GM19467 (cell line): ENCODE measurements around the gene LPAR3.
"Not testable (repeated sequence)": the region's sequence is repeated elsewhere in the genome, so short reads cannot be mapped to it uniquely, and the experiment has no call there.

Source experiments
- ATAC-seq: cut with Tn5 transposase; IDR thresholded peaks from one replicate; pipeline ENCODE4 v1.9.1; 2021; ENCODE audit warnings: mild to moderate bottlenecking, moderate library complexity; ENCODE audit not compliant: unreplicated experiment

The LPAR3 gene

GRCh38 chr1:84907095-84907827, 14.3 kb upstream of the LPAR3 start:
- ATAC-seq, result no peak

- ATAC-seq, result not testable (repeated sequence)
Observed at GRCh38 chr1:84902727-84903126, 9.7 kb upstream of the LPAR3 start.

GRCh38 chr1:84899969-84900368, 7.0 kb upstream of the LPAR3 start:
- ATAC-seq, result no peak

GRCh38 chr1:84896279-84896678, 3.3 kb upstream of the LPAR3 start:
- no peak for ATAC-seq

DNA sequence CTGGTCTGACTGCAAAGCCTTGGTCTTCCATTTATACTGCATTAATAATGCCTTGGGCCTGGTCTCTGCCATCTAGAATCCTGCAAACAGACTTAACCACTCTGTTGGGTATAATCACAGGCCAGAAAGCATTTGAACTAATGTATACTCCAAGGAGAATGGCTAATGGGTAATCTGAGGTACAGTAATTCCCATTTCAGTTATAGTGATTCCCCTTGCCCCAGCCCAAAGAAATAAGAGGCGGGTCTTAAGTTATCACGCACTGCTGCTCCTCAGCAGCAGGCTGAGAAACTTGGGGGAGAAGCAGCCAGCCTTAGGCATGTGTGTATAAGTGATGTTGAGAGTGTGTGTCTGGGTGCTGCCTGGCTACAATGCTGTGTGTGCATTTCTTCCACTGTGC, 2.4 kb downstream of the LPAR3 start:
- no peak for ATAC-seq

- no peak for ATAC-seq
Observed at GRCh38 chr1:84889437-84889836, 3.6 kb downstream of the LPAR3 start.

- no peak for ATAC-seq
Observed at GRCh38 chr1:84888753-84889152, 4.3 kb downstream of the LPAR3 start.

- no peak for ATAC-seq
Observed at GRCh38 chr1:84887261-84887934, 5.6 kb downstream of the LPAR3 start.

GRCh38 chr1:84885469-84885868, 7.5 kb downstream of the LPAR3 start:
- ATAC-seq, result no peak

DNA sequence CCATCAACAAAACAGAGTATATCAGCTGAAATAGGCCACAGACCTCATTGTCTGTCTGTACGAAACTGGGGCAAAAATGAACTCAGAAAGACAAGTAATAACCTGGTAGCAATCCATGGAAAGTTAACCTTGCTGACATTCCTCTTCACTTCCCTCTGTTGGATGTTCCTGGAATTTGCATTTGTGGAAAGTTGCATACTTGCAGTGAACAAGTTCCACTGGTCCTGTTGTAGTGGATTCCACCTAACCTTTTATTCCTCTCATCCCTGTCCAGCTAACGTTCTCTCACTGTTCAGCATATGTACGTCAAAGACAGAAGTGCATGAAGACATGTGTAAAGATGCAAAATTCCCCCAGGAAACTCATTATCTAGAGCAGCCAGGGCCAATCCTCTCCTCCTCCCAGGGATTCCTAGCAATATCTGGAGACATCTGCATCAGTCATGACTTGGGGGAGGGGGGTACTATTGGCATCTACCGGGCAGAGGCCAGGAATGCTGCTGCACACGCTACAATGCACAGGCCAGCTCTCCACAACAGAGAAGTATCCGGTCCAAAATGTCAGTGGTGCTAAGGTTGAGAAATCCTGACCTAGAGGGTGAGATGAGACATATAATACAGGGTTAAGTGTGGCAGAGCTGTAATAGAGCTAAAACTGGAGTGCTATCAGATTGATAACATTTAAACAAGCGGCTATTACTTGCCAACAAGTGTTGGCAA, 8.2 kb downstream of the LPAR3 start:
- no peak for ATAC-seq

- ATAC-seq, result no peak
Observed at GRCh38 chr1:84883286-84883685, 9.7 kb downstream of the LPAR3 start.

GRCh38 chr1:84877592-84877991, 15.4 kb downstream of the LPAR3 start:
- no peak for ATAC-seq

DNA sequence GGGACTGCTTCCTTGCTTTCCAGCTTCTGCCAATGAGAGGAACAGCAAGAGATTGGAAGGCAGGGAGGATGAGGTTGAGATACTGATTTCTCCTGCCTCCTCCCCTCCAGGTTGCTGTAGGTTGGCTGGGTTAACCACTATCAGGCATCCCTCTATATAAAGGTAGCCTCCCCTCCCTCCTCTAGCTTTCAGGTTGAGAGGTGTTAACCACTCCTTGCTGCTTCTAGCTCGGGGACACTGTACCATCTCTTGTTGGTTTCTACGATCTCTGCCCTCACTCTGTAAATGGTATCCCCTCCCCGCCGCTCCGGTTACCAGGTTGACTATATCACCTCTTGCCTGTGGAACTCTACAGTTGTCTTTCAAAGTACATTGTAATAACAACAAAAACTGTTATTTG, 16.7 kb downstream of the LPAR3 start:
- ATAC-seq, result no peak

DNA sequence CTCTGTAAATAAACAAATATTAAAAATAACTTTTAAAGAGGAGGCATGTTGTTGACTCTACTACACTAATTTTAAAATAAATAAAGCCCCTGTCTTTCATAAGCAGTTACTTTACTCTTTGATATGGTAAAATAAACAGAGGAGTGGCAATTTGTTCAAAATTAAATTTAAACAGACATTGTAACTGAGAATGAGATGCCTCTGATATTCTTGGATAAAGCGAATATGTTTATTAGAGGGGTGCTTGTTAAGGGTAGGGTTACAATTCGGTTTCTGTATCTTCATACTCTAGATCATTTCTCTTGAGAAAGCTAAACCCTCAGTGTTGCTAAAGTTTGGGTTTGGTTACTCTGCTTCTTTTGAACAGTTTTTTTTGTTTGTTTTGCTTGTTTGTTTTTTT, 19.6 kb downstream of the LPAR3 start:
- no peak for ATAC-seq

GRCh38 chr1:84872696-84873355, 20.2 kb downstream of the LPAR3 start:
- ATAC-seq, result no peak

- ATAC-seq, result no peak
Observed at GRCh38 chr1:84871181-84871580, 21.8 kb downstream of the LPAR3 start.

- ATAC-seq, result no peak
Observed at GRCh38 chr1:84870591-84870990, 22.4 kb downstream of the LPAR3 start.

DNA sequence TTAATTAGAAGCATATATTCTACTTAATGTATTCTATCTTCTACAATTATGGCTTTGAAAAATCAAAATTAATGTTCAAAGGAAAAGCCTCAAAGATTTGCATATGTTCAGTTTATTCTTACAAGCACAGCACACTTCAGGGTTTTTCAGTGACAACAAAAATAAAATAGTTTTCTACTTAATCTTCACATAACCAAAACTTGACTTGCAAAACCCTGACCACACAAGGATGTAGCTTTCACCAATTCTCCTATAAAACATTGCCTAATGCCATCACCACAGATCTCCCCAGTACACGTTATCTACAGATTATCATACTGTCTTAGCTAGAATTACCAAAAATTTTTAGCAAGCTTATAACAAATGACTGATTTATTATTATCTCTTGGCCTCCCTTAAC, 23.3 kb downstream of the LPAR3 start:
- no peak for ATAC-seq

GRCh38 chr1:84862810-84863251, 30.2 kb downstream of the LPAR3 start:
- peak; percentile 80 for ATAC-seq

- ATAC-seq, result no peak
Observed at GRCh38 chr1:84861988-84862644, 30.9 kb downstream of the LPAR3 start.

DNA sequence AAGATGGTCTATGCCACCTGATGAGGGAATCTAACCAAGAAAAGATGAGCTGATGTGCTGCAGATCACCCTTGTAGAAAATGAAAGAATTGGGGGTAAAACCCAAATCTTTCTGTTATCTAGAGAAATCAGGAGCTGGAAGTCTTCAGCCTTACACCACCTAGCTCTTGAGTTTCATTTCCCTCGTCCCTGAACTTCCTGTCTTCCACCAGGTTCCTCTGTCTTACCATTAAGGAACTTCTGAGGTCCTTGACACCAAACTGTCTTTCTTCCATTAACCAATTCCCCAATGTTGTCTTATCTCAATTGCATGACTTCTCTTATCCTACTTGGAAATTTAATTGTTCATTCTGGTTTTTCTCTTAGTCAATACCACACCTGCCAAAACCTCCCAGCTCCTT, 31.5 kb downstream of the LPAR3 start:
- no peak for ATAC-seq
